ENCODE results near the gene GTF3C1.

- no peak for TF ChIP-seq CTCF (IDR thresholded peaks at IDR 0.05 in 8 of 11, conservative IDR thresholded peaks at IDR 0.05 in 3 of 11)
- TF ChIP-seq POLR2A (IDR thresholded peaks at IDR 0.05): no peak
- TF ChIP-seq POLR2AphosphoS5 (IDR thresholded peaks at IDR 0.05): no peak
Measured at GRCh38 chr16:27543801-27544200, 5.9 kb downstream of the GTF3C1 start.
